NOMO-1 (cell line): ENCODE results near the gene TMEM109.
A peak's percentile ranks its signal among the peaks of the same experiment; 100 is the strongest.

ENCODE experiments used
- DNase-seq, 2 experiments: peaks; one replicate each; lab custom pipeline; 2025; ENCODE audit not compliant: unreplicated experiment in 2 of 2; lab: John Stamatoyannopoulos, UW

Gene TMEM109

DNA sequence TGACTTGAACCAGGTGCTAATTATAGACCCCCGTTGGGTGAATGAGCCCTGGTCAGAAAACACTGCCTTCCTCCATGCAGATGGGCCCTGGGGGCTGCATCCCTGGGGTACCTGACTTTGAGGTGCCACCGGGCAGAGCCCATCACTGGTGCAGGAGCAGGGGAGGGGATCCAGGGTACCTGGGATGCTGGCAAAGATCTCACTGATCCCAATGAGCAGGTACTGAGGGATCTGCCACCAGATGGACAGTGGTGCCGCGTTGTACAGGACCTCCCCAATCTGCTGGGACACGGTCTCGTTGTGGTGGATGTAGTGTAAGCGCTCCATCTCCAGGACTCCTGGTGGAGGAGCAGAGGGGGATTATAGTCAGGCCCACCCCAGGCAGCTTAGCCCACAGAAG, 25.3 kb downstream of the TMEM109 start:
- DNase-seq, result no peak

DNA sequence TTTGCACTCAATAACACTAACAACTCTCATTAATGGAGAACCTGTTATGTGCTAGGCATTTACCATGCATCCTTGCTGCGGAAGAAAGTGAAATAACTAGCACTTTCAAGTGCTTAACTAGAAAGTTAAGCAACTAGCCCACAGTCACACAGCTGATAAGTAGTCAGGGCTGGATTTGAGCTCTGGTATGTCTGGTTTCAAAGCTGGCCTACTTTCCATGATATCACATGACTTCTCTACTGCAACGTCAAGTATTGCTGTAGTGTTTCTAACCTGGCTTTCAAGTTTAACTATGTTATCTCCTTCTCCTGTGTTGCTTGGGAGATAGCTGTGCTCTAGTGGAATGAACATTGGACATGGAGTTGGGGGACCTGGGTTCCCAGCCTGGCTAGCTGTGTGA, 25.9 kb downstream of the TMEM109 start:
- no peak for DNase-seq

DNA sequence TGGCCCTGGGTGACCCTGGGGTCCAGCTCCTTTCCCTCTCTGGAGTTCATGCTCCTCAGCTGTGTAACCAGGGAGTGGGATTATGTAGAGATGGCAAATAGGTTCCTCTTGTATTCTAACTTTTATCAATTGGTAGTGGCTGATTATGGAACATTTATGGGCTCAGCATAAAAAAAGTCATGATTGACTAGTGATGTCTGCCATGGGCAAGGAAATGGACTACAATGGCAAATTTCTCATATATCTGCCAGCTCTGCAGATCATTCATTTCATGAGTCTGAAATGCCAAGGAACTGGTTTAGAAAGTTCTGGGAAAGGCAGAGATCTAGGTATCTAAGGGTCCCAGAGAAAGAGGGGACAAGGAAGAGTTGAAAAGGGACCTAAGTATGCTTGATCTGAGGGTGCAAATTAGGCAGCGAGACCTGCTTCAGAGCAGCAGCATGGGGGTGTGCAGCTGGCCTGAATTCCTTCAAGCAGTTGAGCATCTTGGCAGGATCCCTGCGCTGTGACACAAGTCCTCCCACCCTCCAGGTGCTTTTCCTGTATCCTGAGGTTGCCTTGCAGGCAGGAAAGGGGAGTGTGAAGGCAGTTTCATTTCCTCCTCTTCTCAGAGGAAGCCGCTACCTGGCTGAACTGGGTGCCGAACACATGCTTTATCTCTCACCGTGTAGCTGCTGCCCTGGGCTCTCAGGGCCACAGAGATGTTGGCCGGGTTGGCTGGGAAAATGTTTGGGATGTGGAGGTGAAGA, 27.6 kb downstream of the TMEM109 start:
- DNase-seq, result no peak

DNA sequence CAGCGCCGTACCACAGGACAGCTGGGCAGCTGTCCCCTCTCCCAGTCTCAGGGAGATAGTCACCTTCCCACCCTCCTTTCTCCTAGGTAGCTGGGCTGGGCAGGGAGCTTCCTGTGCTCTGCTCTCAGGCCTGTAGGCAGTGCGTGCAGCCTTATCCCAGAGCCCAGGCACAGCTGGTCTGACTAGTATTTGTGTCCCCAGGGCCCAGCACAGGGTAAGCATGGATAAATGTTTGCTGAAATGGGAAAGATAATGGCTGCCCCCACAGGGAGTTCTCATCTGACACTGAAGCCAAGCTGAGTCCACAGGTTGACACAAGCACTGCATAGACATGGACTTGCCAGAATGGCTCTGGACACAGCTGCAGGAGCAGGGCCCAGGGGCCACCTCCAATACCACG, 28.3 kb downstream of the TMEM109 start:
- DNase-seq, result no peak

DNA sequence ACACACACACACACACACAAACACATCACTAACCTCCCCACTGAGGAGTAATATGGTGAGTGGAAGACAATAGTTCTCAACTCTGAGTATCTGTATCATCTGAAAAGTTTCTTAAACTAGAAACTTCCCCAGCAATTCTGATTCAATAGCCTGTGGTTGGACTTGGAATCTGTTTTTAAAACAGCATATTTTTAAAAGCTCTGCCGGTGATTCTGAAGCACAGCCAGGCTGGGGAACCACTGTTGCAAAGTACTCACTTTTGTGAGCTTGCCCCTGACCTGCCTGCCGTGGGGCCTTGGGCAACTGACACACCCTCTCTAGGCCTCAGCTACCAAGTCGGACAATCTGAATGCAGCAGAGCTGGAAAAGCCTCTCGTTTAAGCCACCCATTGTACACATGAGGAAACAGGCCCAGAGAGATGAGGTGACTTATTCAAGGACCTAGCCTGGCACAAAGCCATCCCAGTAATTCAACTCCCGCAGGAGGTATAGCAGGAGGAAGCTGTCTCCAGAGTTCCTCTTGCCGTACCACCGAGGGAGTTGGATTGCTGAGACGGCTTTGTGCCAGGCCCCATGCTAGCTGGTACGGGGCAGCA, 29.1 kb downstream of the TMEM109 start:
- DNase-seq, result no peak

DNA sequence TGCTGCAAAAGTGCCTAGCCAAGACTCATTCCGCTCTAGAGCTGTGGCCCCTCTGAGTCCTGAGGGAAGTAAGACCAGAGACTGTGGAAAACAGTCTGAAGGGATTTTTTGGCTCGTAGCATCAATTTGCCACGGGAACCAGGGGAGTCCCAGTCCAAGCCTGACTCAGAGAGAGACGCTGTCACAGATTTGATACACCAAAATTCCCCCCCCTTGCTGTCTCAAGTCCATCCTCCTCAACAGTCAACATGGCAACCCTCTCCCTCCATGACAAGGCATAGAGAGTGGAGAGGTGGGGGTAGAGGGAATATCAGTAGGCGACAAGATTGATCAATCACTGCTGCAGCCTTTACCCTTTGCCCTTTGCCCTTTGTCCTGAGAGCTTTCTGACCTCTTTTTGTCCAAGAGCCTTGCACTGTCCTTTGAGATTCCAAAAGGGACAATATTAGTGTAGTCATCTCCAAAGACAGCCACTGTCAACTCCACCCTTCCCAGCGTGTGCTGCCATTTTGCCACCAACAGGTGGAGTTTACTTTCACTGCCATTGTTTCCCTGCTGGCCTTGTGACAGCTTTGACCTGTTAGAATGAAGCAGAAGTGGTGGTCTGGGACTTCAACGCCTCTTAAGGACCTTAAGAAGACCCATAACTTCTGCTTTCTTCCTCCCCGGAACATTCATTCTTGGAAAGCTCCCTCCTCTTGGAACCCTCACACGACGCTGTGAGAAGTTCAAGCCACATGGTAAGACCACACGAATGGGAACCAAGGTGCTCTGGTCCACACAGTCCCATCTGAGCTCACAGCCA, 30.7 kb downstream of the TMEM109 start:
- no peak for DNase-seq

DNA sequence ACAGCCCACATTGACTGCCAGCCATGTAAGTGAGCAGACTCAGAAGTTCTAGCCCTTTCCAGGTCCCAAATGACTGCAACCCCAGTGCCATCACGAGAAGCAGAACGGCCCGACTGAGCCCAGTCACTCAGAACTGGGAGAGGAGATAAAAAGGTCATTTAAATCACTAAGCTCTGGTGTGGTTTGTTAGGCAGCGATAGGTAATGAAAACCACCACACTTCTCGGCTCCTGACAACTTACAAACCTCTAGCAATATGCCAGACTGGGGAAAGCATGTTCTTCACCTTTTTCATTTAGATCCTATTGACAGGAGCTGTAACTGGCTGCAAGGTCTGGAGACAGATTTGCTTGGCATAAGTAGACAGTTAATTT, 31.3 kb downstream of the TMEM109 start:
- no peak for DNase-seq

DNA sequence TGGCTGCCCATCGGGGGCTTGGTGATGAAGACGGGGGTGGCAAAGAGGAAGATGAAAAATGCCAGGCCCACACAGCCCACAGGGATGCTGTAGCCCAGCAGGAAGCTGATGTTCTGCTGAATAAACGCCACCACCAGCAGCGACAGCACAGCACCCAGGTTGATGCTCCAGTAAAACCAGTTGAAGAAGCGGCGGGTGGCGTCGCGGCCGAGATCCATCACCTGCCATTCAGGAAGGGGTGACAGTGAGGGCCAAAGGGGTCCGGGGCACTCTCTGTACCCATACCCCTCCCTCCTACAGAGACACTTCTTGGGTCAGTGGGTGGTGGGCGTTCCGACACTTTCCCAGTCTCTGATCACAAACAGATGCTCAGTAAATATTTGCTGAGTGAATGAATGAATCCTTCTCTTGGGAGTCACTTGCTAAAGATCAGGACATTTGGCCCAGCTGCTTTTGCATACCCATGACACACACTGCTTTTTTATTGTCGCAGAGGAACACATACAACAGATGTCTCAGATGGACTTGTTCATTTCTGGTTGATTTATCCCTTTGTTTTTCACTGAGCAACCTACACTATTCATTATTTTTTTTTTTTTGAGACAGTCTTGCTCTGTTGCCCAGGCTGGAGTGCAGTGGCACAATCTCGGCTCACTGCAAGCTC, 32.8 kb downstream of the TMEM109 start:
- no peak for DNase-seq

DNA sequence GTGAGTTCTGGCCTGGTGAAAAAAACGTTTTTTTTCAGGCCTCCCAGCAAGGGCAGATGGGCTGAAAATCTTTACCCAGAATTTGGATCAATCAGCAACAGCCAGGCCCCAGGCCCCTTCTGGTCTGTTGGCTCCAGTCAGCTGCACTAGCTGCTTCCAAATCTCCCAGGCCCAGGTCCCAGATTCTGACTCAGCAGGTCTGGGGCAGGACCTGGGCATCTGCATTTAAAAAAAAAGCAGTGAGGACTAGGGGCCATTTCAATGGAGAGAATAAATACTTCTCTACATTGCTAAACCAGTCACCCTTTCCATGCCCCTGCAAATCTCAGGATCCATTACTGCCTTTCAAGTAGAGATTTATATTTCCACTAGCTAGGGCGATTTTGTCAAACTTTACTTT, 33.7 kb downstream of the TMEM109 start:
- no peak for DNase-seq

DNA sequence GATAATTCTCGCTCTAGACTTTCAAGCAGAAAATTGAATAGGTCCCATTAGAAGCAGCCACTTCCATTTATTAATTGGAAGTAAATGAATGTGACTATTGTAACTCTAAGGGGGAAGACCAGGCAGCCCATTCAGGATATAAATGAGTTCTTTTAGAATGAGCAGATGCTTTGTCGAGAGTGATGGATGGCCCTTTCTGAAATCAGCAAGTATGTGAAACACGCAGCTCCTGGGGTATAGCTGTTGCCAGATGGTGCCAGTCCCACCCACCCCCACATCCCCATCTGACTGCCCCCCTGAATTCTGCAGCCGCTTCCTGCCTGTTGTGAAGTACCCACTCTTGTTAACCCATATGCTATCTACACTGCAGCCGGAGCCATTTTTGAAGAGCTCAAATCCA, 34.3 kb downstream of the TMEM109 start:
- no peak for DNase-seq

DNA sequence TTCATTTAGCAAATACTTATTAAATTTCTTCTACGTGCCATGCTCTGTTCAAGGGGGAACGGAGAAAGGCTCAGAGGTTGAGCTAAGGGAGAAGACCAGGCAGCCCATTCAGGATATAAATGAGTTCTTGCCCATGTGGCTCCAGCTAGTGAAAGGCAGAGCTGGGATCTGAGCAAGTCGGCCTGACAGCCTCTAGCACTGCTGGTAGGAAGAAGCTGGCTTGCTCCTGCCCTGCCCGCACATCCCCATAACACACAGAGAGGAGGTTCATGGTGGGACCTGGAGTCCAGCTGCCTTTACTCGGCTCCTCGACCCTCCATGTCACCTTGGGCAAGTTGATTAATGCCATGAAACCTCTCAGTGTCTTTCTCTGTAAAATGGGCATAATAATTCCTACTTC, 36.1 kb downstream of the TMEM109 start:
- DNase-seq, result no peak

DNA sequence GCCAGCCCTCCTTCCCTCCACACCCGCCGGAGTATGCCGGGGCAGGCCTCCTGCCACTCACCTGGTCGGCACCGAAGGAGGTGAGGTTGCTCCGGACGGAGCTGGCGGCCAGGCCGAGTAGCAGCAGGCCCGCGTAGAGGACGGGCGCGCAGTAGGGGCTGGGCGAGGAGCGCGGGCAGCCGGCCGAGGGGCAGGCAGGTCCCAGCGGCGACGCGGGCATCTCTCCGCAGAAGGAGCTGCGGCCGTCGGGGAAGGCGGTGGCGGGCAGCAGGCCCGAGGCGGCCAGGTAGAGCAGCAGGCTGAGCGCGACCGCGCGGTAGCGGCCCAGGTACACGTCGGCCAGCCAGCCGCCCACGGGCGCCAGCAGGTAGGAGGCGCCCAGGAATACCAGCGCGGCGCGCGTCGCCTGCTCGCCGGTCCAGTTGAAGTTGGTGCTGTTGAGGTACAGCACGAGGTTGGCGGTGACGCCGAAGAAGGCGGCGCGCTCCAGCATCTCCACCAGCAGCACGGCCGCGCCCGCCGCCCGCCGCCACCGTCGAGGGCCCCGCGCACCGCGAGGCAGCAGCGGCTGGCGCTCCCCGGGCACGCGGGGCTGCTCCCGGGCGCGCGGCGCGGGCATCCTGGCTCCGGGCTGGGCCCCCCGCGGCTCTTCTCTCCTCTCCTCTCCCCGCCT, 37.1 kb downstream of the TMEM109 start:
- DNase-seq, result peak in 1 of 2 experiments; percentile 30

DNA sequence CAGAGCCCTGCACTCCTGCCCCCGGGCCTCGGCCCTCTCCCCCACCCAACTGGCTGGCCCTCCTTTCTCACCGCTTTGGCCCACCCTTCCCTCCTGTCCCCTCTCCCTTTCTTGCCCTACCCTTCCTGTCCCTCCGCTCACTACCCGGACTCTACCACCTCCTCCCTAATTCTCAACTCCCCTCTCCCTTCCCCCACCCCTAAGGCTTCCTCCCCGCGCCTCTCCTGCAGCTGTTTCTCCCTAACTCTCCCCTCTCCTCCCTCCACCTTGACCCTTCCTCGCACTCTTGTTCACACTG, 37.6 kb downstream of the TMEM109 start:
- DNase-seq, result peak in 1 of 2 experiments; percentile 20

DNA sequence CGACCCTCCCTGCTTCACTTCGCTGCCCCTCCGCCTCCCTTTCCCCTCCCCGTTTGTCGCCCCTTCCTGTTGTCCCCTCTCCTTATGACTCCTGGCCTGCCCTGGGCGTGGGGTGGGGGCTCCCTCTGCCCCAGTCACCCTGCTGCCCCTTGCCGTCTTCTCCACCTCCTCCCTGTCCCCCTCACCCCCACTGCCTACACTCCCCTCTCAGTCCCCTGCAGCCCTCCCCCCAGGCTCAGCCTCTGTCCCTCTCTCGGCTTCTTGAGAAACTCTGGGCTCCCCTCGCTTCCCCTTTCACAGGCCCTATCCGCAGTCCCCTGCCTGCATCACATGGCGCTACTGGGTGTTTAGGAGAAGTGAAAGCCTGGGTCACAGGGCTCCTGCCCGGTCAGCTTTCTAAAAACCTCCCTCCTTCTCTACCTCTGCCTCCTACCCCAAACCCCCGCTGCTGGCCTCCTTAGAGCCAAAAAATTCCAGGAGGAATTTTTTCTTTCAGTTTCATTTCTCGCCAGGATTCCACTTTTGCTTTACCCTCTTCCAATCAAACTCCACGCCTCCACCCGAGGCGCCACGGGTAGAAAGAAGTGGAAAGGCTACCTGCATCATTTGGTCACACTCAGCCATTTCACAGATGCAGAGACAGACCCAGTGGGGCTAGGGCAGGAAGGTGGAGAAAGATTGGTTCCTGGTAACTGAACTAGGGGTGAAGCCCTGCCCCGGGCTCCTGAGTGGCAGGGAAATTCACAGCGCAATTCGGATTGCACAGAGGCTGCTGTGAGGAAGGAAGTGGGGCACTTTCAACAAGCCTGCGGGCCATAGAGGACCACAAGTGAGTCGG, 38.2 kb downstream of the TMEM109 start, which contains the start of gene SLC15A3:
TSS of gene SLC15A3 (minus strand) at position 273 of the 838 bp plus-strand sequence. CDS start 625 bp downstream, outside the sequence.
- DNase-seq, result peak; percentile 92 to 96

DNA sequence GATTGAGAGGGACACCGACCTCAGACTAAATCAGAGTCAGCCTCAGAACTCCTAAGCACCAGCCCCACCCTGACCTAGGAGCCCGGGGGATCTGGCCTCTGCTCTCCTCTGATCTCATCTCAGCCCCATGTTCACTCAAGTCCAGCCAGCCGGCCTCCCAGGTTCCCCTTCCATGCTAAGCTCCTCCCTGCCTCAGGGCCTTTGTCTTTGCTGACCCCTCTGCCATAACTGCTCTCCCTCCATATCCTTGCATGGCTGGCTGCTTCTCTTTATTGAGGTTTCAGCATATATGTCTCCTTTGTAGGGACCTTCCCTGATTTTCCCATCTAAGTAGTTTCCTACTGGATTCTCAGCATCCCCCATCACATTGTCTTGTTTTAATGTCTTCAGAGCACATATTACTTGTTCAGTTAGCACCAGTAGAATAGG, 38.8 kb downstream of the TMEM109 start:
- DNase-seq, result no peak

DNA sequence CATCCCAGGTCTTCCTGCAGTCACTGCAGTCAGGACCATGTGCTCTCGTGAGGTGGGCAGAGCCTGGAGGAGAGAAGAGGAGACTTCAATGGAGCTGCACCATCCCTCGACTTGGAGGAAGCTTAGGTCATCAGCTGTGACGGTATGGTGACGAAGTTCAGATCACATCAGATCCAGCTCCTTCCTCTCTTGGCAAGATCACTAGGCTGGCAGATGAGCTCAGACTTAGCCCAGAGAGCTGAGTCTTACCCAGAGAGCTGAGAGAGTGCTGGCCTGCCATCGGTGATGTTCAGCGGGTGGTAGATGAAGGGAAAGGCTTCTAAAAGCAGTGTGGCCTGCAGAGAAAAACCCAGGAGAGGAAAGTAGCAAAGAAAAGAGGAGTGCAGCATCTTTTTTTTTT, 39.8 kb downstream of the TMEM109 start:
- no peak for DNase-seq

DNA sequence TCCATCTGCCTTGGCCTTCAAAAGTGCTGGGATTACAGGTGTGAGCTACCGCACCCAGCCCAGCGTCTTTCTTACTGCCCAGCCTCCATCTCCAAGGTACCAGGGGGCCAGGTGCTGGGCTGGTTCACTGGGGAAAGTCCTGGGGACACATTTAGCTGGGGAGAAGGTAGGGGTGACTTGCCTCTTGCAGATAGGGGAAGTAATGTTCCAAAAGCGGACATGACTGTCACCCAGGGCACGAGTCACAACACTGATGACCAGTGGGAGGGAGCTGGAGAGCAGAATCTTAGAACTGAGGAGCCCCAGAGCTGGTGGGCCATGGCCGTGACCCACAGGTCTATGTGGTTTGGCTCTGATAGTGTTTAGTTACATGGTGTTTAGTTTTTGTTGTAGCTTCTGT, 40.5 kb downstream of the TMEM109 start:
- peak; percentile 31 to 50 for DNase-seq

DNA sequence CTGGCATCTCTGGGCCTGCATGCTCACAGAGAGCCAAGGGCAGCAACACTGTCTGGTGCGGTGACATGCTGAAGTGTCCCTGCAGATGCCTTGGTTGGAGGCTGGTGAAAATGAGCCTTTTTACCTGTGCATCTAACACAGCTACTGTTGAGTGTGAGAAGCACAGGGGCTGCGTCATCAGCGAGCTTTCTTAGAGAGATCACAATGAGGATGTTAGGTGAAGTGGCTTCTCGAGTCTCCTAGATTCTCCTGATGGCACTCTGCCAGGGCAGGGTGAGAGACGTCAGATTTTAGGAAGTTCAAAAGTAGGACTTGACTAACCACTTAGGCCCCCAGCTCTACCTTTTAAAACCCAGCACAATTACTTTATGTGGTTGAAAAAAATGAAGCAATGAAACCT, 41.6 kb downstream of the TMEM109 start:
- DNase-seq, result peak in 1 of 2 experiments; percentile 11

DNA sequence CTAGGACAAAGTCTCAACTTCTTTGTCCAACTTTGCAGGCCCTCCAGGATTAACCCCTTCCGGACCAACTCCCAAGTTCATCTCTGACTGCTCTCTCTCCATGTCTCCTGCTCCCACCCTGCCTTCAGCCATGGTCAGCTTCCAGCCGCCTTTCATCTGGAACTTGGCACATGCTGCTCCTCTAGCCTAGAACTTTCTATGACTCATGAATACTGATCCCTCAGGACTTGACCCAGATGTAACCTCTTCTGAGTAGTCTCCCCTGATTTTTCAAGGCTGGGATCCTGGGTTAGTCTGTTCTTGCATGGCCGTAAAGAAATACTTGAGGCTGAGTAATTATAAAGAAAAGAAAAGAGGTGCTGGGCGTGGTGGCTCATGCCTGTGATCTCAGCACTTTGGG, 43.2 kb downstream of the TMEM109 start:
- no peak for DNase-seq

DNA sequence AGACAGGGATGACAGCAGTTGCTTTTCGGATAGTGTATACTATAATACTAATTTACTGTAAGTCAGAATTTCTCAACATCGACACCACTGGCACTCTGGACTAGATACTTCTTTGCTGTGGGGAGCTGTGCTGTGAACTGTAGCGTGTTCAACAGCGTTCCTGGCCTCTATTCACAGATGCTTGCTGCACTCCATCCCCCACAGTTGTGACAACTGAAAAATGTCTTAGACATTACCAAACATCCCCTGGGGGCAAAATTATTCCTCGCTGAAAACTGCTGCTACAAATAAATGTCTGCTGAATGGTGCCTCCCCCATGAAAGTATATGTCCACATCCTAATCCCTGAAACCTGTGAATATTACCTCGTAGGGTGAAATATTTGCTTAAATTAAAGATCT, 45.5 kb downstream of the TMEM109 start:
- DNase-seq, result no peak
